ENCODE measurements around the gene CXCL6. TPM values are rescaled to one million over a fixed set of nuclear protein-coding genes. Genes with fewer than 3 reads are reported as not detected.

CXCL6 gene
- total and polyA plus RNA-seq, 2 experiments from 2014 or later: not detected

DNA sequence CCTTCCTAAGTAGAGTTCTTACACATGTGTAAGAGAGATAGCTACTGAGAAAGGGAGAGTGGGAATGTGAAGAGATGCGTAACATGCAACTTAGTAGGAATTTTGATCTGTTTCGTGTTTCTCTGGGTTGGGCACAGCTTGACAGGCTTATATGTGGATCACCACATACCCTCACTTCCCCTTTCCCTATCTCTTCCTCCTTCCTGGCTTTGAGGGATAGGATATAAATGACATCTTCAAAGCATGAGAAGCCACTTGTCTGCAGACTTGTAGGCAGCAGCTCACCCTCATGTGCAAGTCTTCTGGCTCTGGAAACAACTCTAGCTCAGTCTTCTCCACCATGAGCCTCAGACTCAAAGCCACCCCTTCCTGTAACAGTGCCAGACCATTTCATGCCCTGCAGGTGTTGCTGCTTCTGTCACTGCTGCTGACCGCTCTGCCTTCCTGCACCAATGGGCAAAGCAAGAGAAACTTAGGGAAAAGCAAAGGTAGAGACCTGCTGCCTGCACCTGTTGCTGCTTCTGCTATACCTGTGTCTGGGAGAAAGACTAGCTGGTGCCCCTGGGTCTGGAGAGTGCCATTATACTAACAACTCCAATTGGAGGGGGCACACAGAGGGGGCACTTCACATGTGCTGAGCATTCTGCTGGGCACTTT is 11.2 kb downstream of the CXCL6 start:
- no peak overlapping the region for H3K4me3 ChIP-seq
- peaks cover 26% of the 10 kb centered on the region for H3K27me3 ChIP-seq
- no peaks in the 10 kb centered on the region for H3K36me3 ChIP-seq
- DNase-seq (ENCODE audit: low read depth in 1 of 2, low spot score in 1 of 2): no peak
- TF ChIP-seq, protein P1, sequence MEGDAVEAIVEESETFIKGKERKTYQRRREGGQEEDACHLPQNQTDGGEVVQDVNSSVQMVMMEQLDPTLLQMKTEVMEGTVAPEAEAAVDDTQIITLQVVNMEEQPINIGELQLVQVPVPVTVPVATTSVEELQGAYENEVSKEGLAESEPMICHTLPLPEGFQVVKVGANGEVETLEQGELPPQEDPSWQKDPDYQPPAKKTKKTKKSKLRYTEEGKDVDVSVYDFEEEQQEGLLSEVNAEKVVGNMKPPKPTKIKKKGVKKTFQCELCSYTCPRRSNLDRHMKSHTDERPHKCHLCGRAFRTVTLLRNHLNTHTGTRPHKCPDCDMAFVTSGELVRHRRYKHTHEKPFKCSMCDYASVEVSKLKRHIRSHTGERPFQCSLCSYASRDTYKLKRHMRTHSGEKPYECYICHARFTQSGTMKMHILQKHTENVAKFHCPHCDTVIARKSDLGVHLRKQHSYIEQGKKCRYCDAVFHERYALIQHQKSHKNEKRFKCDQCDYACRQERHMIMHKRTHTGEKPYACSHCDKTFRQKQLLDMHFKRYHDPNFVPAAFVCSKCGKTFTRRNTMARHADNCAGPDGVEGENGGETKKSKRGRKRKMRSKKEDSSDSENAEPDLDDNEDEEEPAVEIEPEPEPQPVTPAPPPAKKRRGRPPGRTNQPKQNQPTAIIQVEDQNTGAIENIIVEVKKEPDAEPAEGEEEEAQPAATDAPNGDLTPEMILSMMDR (IDR thresholded peaks at IDR 0.05; ENCODE audit: low read depth, low read length): no peak
- H3K27ac ChIP-seq: no peak overlapping the region
- no peaks in the 10 kb centered on the region for H3K9me3 ChIP-seq (ENCODE audit: low read depth)
- no peaks in the 10 kb centered on the region for H3K4me1 ChIP-seq (ENCODE audit: low read depth)

DNA sequence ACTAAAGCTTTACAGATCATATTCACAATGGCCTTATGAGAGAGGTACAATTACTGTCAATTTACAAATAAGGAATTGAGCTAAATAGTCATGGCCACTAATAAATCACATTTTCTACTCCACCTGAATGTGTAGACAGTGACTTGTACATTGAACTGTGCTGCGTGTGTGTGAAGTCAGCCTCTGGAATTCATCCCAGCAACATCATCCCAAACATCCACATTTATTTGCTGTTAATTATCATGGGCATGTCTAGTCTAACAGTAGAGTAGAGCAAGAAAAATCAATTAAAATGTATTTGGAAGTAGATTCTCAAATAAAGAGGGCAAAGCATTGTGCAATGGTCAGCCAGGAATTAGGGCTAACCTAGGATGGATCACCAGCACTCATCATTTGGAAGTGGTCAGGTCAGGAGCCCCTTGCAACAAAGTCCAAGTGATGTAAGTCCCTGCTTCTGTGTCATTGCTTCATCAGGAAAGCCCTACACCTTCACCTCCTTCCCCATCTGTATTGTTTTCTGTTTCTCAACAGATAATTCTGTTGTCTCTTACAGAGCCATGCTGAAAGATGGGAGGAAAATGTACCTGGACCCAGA is 11.8 kb downstream of the CXCL6 start:
- Histone ChIP-seq H3K4me3 (no peak overlapping the region), H3K4me1 (ENCODE audit: low read depth) (no peaks in the 10 kb centered on the region), H3K36me3 (no peaks in the 10 kb centered on the region), H3K27me3 (peaks cover 32% of the 10 kb centered on the region), H3K27ac (no peak overlapping the region), H3K9me3 (ENCODE audit: low read depth) (no peaks in the 10 kb centered on the region)
- TF ChIP-seq, protein P1 (IDR thresholded peaks at IDR 0.05; ENCODE audit: low read depth, low read length): no peak
- DNase-seq (ENCODE audit: low read depth in 1 of 2, low spot score in 1 of 2): no peak

DNA sequence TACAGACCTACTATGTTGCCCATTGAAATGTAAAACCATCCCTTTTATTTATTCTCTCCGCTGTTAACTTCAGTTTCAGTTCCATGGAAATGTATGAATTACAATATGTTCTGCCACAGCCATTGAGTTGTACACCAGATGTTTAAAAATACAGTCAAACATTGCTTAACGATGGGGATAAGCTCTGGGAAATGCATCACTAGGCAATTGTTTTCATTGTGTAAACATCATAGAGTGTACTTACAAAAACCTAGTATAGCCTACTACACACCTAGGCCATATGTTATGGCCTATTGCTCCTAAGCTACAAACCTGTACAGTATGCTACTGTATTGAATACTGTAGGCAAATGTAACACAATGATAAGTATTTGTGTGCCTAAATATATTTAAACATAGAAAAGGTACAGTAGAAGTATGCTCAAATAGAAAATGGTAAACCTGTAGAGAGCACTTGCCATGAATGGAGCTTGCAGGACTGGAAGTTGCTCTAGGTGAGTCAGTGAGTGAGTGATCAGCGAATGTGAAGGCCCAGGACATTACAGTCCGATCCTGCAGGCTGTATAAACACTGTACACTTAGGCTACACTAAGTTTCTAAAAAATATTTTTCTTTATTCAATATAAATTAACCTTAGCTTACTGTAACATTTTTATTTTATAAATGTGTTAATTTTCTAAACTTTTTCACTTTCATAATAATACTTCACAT is 13.9 kb downstream of the CXCL6 start:
- H3K4me3 ChIP-seq: no peak overlapping the region
- TF ChIP-seq, protein P1 (IDR thresholded peaks at IDR 0.05; ENCODE audit: low read depth, low read length): no peak
- DNase-seq (ENCODE audit: low read depth in 1 of 2, low spot score in 1 of 2): no peak
- no peaks in the 10 kb centered on the region for H3K9me3 ChIP-seq (ENCODE audit: low read depth)
- H3K27me3 ChIP-seq: peaks cover 46% of the 10 kb centered on the region
- no peaks in the 10 kb centered on the region for H3K4me1 ChIP-seq (ENCODE audit: low read depth)
- H3K36me3 ChIP-seq: no peaks in the 10 kb centered on the region
- H3K27ac ChIP-seq: no peak overlapping the region

DNA sequence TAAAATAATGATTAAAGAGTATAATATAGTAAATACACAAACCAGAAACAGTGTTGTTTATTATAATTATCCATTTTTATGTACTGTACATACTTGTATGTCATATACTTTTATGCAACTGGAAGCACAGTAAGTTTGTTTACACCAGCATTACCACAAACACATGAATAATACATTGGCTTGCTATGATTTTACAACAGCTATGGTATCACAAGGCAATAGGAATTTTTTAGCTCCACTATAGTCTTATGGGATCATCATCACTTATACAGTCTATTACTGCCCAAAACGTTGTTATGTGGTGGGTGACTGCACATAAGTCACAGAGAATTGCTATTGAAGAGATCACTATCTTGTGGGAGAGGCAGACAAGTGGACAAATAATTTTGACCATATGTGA is 14.8 kb downstream of the CXCL6 start:
- Histone ChIP-seq H3K4me3 (no peak overlapping the region), H3K4me1 (ENCODE audit: low read depth) (no peaks in the 10 kb centered on the region), H3K27ac (no peak overlapping the region), H3K36me3 (no peaks in the 10 kb centered on the region), H3K27me3 (peaks cover 46% of the 10 kb centered on the region), H3K9me3 (ENCODE audit: low read depth) (no peaks in the 10 kb centered on the region)
- DNase-seq (ENCODE audit: low read depth in 1 of 2, low spot score in 1 of 2): no peak
- TF ChIP-seq, protein P1 (IDR thresholded peaks at IDR 0.05; ENCODE audit: low read depth, low read length): no peak

DNA sequence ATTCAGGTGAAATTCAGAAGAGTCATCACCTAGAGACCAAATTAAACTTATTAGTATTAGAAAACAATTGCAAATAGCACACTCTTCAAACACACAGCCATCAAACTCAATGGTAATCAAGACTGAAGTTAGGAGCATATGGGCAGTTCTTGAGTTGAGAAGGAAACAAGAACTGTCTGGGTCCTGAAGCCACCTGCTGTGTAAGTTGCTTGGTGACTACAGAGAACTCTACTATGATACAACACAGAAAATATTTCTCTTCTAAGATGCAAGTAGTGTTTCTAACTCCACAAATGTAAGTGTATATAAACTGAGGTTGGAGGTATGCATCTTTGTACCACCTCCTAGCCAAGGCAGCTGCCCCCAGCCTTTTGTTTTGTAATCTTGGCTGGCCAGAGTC is 16.3 kb downstream of the CXCL6 start:
- H3K4me3 ChIP-seq: no peak overlapping the region
- H3K36me3 ChIP-seq: no peaks in the 10 kb centered on the region
- H3K9me3 ChIP-seq (ENCODE audit: low read depth): no peaks in the 10 kb centered on the region
- TF ChIP-seq, protein P1 (IDR thresholded peaks at IDR 0.05; ENCODE audit: low read depth, low read length): no peak
- no peak for DNase-seq (ENCODE audit: low read depth in 1 of 2, low spot score in 1 of 2)
- H3K4me1 ChIP-seq (ENCODE audit: low read depth): no peaks in the 10 kb centered on the region
- no peak overlapping the region for H3K27ac ChIP-seq
- H3K27me3 ChIP-seq: peaks cover 42% of the 10 kb centered on the region

Measured in cardiac muscle cell (in vitro differentiated cells and primary cell).